ENCODE measurements around the gene FXYD5.
"Not testable (repeated sequence)": the region's sequence is repeated elsewhere in the genome, so short reads cannot be mapped to it uniquely, and the experiment has no call there.

The FXYD5 gene

GRCh38 chr19:35140207-35140961 is 14.2 kb upstream of the FXYD5 start:
- DNase-seq = no peak

DNA sequence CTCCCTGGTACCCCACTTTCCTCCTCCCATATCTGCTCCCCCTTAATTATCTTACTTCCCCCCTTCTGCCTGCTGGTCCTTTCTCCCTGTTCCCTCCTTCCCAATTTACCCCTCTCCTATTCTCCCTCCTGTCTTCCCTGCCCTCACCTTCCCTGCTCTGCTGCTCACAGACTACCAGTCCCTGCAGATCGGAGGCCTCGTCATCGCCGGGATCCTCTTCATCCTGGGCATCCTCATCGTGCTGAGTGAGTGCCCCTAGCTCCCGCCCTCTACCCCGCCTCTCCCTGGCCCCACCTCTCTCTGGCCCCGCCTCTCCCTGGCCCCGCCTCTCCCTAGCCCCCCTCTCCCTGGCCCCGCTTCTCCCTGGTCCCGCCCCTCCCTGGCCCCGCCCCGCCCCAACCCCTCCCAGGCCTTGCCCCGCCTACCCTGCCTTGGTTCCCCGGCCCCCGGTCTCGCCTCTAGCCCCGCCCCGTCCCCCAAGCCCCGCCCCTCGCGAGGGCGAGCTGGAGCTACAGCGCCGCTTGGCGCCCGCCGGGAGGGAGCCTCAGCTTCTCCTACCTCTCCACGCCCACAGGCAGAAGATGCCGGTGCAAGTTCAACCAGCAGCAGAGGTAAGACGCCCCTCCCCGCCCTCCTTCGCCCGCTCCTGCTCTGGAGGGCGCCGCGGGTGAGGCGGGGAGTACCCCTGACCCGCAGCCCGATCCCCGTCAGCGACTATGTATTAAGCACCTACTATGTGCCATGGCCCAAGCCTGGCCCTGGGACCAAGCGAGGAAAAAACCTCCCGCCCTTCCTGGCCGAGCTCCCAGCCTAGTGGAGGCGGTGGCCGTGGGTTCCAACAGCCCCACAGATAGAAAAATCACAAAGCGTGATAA is 13.3 kb upstream of the FXYD5 start:
- DNase-seq = peak; percentile 95

DNA sequence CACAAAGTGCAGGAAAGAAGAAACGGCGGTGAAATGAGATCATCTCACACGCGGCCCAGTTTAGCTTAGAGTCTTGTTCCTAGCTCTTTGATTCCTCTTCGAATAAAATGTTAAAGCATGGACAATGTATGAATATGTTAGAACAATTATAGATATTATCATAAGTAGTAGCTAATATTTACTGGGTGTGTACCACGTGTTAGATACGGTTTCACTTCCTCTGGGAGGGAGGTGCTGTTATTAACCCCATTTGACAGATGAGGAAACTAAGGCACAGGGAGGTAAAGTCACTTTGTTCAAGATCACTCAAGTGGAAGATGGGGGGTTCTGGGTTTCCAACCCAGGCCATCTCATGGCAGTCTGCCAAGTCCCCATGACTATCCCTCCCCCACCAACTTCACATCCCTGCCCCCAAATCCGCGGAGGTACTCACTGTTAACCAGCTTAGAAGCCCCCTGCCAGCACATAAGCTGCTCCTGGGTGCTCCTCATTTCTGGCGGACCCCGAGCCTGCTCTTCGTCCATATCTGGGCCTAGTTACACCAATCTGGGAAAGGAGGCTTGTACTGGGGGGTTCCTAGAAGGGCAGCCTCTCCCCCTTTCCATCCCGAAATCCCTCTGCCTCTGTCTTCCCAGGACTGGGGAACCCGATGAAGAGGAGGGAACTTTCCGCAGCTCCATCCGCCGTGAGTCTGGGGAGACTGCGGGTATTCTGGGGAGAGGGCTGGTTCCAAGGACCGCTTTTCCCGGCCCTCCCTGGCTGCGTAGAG is 12.5 kb upstream of the FXYD5 start:
- no peak for DNase-seq

- peak; percentile 72 for DNase-seq
These were observed 11.8 kb upstream of the FXYD5 start for GRCh38 chr19:35142606-35143230.

GRCh38 chr19:35143231-35143715 is 11.3 kb upstream of the FXYD5 start, which contains the start of gene FXYD7:
FXYD7 (plus strand) TSS chr19:35143255; CDS start chr19:35143334, 79 bp downstream.
- no peak for DNase-seq

GRCh38 chr19:35143818-35144217 is 10.7 kb upstream of the FXYD5 start:
- no peak for DNase-seq

DNA sequence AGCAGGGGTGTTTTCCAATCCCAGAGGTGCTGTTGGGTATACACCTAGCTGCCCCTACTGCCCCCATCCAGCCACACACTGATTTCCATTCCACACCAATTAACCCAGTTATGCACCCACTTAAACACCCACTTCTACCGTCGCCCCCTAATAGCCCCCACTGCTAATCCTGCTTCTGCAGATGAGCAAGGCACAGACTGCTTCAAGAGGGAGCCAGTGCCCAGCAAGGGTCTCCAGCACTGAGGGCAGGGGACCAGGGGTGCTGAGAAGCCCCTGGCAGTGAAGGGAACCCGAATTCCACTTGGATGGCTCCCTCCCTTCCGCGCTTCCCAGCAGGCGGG is 10.3 kb upstream of the FXYD5 start:
- no peak for DNase-seq

- peak; percentile 46 for DNase-seq
These were observed 9.7 kb upstream of the FXYD5 start for GRCh38 chr19:35144600-35145436.

DNA sequence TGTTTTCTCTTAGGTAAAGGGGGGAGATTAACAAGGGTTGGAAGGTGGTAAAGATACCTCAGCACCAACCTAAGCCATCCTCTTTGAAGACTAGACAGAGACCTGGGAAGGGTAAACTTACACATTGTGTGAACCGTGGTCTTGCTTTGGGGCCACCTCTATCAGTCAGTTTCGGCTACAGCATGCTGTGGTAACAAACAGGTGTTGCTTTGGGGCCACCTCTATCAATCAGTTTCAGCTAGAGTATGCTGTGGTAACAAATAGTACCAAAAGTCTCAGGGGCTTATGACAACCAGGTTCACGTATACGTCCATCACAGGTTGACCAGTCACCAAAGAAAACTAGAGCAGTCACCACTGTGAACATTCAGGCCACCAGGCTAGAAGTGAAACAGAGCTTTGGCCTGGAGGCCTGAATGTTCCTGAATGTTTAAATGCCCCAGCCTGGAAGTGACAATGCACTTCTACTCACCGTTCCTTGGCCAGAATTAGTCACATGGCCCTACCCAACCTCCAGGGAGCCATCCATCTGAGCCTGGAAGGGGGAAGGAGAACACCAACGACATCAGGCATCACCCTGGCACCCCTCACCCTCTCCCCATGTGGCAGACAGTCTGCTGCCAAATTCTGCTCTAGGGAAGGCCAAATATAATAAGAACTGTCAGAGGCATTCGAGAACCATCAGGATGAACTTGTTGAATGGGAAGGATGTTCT is 7.6 kb upstream of the FXYD5 start:
- no peak for DNase-seq

DNA sequence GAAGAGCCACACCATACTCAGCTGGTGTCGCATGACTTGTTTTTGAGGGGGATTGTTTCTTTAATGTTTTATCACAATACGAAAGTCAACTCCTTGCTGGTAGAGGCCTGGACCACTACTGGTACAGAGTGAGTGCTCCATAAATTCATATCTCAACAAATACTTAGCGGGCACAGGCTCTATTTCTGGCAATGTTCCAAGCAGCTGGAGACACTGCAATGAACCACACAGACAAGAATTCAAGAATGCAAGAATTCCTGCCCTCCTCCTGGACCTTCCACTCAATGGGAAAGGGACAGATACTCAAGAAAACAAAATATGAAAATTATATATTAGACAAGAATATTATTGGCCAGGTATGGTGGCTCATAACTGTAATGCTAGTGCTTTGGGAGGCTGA is 5.1 kb upstream of the FXYD5 start:
- DNase-seq = no peak

- DNase-seq = no peak
These were observed 4.1 kb upstream of the FXYD5 start for GRCh38 chr19:35150445-35150844.

GRCh38 chr19:35151273-35152065 is 3.1 kb upstream of the FXYD5 start:
- no peak for DNase-seq

DNA sequence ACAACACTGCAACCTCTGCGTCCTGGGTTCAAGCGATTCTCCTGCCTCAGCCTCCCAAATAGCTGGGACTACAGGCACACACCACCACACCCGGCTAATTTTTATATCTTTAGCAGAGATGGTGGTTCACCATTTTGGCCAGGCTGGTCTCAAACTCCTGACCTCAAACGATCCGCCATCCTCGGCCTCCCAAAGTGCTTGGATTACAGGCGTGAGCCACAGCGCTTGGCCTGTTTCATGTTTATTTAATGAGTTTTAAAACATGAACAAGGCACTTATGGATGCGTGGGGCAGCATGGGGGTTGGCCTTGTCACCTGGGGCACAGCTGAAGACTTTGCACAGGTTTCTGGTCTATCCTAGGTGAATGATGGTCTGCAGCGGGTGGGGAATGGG is 1.4 kb upstream of the FXYD5 start:
- DNase-seq = not testable (repeated sequence)

GRCh38 chr19:35153701-35154524 is 622 bp upstream of the FXYD5 start:
- peak; percentile 78 for DNase-seq

- no peak for DNase-seq
These were observed 906 bp downstream of the FXYD5 start for GRCh38 chr19:35155441-35155840.

GRCh38 chr19:35155981-35156672 is 1.6 kb downstream of the FXYD5 start:
- DNase-seq = no peak

DNA sequence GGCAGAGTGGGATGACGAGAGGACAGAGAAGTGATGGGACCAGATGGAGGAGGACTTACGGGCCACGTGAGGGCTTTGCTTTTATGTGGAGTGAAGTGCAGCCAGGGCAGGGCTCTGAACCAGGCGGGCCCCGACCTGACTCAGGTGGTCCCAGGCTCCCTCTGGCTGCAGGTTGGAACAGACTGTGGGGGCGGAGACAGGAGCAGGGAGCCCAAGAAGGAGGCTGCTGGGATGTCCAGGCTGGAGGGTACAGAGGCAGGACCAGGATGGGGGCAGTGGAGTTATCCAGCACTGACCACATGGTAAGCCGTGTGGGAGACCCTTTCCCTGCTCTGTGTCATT is 2.1 kb downstream of the FXYD5 start:
- no peak for DNase-seq

- DNase-seq = no peak
These were observed 2.9 kb downstream of the FXYD5 start for GRCh38 chr19:35157431-35157830.

DNA sequence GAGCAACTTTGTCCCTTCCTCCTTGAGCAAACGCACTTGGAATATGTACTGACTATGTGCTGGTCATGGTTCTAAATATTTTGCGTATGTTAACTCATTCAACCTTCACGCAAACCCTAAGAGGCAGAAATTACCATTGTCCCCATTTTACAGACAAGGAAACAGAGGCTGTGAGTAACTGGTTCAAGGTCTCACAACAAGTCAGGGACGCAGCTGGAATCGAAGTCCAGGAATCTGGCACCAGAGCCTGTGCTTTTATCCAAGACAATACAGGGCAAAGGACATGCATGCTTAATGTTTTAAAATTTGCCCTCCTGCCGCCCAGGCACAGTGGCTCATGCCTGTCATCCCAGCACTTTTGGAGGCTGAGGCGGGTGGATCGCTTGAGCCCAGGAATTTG is 5.1 kb downstream of the FXYD5 start:
- DNase-seq = no peak

Data from CD4-positive, alpha-beta T cell treated with Interleukin-15 for 1 hour (primary cell).